LNCaP clone FGC (cell line): Measurements from ENCODE around the gene PFDN4.
A peak's percentile ranks its signal among the peaks of the same experiment; 100 is the strongest.

Experiments
- DNase-seq: peaks from one replicate; pipeline ENCODE4 v3.0.0-alpha.2; 2011; ENCODE audit warnings: low read depth
- H3K4me3 ChIP-seq: 2 replicates; pipeline ENCODE4 v1.5.1; 2011; ENCODE audit warnings: mild to moderate bottlenecking, low read depth, low read length, control low read depth
- CTCF ChIP-seq: IDR thresholded peaks from 2 replicates; pipeline ENCODE4 v1.5.1; 2012; ENCODE audit warnings: mild to moderate bottlenecking; ENCODE audit not compliant: control insufficient read depth, insufficient read depth; ENCODE audit errors: extremely low read depth

Gene PFDN4

GRCh38 chr20:54267483-54268003 is 59.7 kb downstream of the PFDN4 start:
- no peak overlapping the region for H3K4me3 ChIP-seq
- TF ChIP-seq CTCF = no peak
- DNase-seq = peak; percentile 36

GRCh38 chr20:54268941-54269340 is 61.1 kb downstream of the PFDN4 start:
- no peak overlapping the region for H3K4me3 ChIP-seq
- no peak for DNase-seq
- TF ChIP-seq CTCF = no peak
